Esophagus muscularis mucosa (tissue), 4 donors: ENCODE results near the gene DHTKD1.

Experiments
- EP300 ChIP-seq: sonication (generic); formaldehyde crosslinking; IDR thresholded peaks from one replicate; pipeline ENCODE4 v1.6.1; 2017; ENCODE audit warnings: antibody characterized with exemption
- POLR2A ChIP-seq: fragments of 450-650 bp; IDR thresholded peaks from one replicate; pipeline ENCODE4 v1.6.1; 2017; ENCODE audit warnings: antibody characterized with exemption, moderate library complexity, mild to moderate bottlenecking, low read depth
- POLR2AphosphoS5 ChIP-seq, 2 donors: sonication (generic); formaldehyde crosslinking; IDR thresholded peaks; one replicate each; pipeline ENCODE4 v1.6.1; 2017; ENCODE audit warnings: antibody characterized with exemption in 2 of 2
- TF ChIP-seq, protein P1 (sequence below), 3 experiments: fragments of 200-600 bp in 2 of 3; fragments of 450-650 bp in 1 of 3; sonication (generic) in 2 of 3; IDR thresholded peaks; one replicate each; pipeline ENCODE4 v1.5.1; 2017 to 2019; ENCODE audit warnings: antibody characterized with exemption in 3 of 3, mild to moderate bottlenecking in 2 of 3, moderate library complexity in 1 of 3

DNA sequence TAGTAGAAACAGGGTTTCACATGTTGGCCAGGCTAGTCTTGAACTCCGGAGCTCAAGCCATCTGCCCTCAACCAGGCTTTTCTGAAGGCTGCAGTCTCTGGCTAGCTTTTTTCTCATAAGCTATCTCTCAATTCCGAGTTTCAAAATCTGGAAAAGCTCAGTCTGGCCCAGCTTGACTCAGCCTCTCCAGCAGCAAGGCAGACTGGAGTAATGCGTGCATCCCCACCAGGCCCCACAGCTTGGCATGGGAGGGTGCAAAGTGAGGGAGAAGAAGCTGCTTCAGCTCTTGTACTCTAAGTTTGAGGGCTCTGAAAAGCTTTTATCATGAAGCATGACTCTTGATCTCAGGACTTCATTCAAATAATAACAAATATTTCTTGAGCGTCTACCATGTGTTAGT lies 4.8 kb downstream of the DHTKD1 start:
- TF ChIP-seq POLR2A: no peak
- TF ChIP-seq, protein P1, sequence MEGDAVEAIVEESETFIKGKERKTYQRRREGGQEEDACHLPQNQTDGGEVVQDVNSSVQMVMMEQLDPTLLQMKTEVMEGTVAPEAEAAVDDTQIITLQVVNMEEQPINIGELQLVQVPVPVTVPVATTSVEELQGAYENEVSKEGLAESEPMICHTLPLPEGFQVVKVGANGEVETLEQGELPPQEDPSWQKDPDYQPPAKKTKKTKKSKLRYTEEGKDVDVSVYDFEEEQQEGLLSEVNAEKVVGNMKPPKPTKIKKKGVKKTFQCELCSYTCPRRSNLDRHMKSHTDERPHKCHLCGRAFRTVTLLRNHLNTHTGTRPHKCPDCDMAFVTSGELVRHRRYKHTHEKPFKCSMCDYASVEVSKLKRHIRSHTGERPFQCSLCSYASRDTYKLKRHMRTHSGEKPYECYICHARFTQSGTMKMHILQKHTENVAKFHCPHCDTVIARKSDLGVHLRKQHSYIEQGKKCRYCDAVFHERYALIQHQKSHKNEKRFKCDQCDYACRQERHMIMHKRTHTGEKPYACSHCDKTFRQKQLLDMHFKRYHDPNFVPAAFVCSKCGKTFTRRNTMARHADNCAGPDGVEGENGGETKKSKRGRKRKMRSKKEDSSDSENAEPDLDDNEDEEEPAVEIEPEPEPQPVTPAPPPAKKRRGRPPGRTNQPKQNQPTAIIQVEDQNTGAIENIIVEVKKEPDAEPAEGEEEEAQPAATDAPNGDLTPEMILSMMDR (IDR thresholded peaks at IDR 0.05): no peak
- no peak for TF ChIP-seq POLR2AphosphoS5 (IDR thresholded peaks at IDR 0.05)
- no peak for TF ChIP-seq EP300
